HG03439 (cell line): ENCODE measurements around the gene ZDHHC18.

Experiments used
- ATAC-seq: cut with Tn5 transposase; IDR thresholded peaks from one replicate; pipeline ENCODE4 v1.9.1; 2021; ENCODE audit warnings: mild to moderate bottlenecking, moderate library complexity; ENCODE audit not compliant: unreplicated experiment

Gene ZDHHC18, protein sequence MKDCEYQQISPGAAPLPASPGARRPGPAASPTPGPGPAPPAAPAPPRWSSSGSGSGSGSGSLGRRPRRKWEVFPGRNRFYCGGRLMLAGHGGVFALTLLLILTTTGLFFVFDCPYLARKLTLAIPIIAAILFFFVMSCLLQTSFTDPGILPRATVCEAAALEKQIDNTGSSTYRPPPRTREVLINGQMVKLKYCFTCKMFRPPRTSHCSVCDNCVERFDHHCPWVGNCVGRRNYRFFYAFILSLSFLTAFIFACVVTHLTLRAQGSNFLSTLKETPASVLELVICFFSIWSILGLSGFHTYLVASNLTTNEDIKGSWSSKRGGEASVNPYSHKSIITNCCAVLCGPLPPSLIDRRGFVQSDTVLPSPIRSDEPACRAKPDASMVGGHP

GRCh38 chr1:26826261-26827105 is at the start of gene ZDHHC18:
TSS of gene ZDHHC18 (plus strand) at chr1:26826688. CDS start at chr1:26826805, 117 bp downstream.
- peak; percentile 73 for ATAC-seq

GRCh38 chr1:26779098-26779668 is 47.3 kb upstream of the ZDHHC18 start:
- no peak for ATAC-seq

GRCh38 chr1:26780344-26780957 is 46.0 kb upstream of the ZDHHC18 start:
- ATAC-seq = no peak

DNA sequence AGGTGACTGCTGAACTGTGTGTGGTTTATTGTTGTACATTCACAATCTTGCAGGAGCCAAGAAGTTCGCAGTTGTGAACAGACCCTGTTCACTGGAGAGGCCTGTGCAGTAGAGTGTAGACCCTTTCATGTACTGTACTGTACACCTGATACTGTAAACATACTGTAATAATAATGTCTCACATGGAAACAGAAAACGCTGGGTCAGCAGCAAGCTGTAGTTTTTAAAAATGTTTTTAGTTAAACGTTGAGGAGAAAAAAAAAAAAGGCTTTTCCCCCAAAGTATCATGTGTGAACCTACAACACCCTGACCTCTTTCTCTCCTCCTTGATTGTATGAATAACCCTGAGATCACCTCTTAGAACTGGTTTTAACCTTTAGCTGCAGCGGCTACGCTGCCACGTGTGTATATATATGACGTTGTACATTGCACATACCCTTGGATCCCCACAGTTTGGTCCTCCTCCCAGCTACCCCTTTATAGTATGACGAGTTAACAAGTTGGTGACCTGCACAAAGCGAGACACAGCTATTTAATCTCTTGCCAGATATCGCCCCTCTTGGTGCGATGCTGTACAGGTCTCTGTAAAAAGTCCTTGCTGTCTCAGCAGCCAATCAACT is 45.2 kb upstream of the ZDHHC18 start:
- ATAC-seq = no peak

DNA sequence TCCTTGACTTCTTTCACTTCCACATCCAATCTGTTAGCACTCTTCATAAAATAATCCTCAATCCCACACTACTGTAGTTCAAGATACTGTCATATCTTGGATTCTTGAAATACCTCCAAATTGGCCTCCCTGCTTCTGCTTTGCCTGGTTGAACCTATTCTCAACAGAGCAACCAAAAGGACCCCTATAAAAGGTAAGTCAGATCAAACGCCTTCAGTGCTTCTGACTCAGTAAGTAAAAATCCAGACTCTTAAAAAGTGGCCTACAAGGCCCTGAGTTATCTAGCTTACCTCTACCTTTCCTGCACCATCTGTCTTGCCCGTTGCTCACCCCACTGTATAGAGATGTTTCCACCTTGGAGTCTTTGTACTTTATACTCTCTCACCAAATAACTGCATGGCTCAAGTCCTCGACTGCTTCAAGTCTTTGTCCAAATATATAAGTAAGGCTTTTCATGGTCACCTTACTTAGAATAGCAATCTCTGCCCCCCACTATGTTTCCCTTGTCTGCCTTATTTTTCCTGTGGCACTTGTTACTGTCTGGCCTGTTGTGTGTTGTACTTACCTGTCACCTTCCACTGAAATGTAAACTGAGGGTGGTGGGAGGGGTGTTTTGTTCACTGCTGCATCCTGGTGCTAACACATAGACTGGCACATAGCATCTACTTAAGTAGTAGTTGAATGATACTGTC is 43.8 kb upstream of the ZDHHC18 start:
- ATAC-seq = no peak

DNA sequence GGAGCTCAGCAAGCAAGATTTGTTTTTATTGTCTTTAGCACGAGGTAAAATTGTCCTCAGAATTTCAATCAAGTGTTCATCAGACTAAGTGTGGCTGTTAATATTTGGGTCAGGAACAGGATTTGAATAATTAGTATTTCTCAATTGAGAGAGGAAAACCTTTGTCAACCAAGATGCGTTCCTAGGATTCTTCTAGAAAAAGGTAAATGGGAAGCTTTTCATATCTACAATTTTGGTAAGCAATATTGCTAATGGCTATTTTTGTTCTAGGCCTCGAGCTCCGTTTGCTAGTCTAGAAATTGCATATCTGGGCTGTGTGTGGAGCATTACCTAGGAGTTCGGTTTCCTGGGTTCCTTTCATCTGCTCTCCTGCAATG is 42.9 kb upstream of the ZDHHC18 start:
- no peak for ATAC-seq

- no peak for ATAC-seq
Observed at GRCh38 chr1:26784023-26784871, 42.2 kb upstream of the ZDHHC18 start.

DNA sequence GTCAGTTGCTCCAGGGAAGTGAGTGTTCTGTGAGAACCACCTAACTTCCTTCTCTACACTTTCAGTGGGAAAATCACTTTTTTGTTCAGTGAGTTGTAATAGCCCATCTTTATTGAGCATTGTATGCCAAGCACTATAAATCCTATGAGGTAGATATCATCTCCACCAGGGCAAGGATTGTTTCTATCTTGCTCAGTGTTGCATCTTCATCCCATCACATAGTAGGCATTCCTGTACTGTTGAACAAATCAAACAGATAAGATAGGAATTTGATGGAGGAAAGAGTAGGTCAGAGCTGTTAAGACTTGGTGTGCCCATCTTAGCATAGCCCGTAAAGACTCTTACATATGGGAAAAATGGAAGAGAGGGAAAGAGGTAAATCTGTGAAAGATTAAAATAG is 41.6 kb upstream of the ZDHHC18 start:
- no peak for ATAC-seq

- no peak for ATAC-seq
Observed at GRCh38 chr1:26785611-26786436, 40.7 kb upstream of the ZDHHC18 start.

DNA sequence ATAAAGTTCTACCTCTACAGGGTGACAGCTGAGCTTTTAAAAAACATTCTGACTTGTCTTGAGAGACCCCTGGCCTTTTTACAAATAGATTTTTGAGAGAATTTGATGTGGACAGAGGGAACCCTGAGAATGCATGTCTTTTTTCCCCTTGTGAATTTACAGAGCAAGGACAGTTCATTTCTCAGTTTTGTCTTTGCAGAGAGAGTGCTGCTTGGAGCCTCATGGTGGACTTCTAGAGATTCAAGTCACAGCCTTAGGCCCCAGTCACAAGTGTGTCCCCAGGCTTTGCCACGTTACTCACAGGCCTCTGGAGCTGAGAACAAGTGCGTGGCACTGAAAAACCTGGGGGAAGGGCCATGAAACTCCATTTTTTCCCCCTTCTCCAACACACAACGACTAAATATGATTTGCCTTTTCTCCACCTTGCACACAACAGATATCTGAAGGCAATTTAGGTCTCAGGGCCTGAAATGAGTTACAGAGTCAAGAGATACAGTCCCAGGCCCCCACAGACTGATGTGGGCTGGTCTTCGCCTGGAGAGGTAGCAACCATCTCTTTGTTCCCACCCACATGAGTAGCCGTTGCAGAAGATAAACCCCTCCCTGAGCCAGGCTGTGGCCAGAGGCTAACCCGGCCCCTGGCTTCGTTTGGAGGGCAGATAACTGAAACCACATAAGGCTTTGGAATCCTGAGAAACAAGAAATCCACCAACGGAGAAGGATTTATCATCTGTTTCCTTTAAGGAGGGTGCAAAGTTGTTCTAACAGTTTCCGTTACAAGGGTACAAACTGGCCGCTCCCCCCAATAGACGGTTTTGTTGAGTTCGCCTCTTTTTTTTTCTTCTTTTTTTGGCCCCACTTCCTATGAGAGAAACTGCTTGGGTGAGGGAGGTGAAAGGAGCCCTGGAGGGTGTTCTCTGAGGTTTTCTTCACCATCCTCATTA is 39.8 kb upstream of the ZDHHC18 start:
- ATAC-seq = no peak

DNA sequence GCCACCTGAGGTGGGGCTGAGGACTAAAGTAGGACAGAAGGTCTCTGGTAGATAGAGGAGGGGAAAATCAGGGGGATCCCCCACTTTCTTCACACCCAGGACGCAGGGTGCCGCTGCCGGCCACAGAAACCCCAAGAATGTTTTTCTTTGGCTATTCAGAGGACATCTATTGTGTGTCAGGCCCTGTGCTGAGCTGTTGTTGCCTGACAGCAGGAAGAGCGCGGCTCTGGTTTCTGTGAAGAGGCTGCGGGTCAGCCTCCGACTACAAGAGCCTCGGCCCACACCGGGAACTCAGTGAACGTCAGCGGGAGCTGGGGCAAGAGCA is 39.1 kb upstream of the ZDHHC18 start:
- ATAC-seq = peak; percentile 44

- ATAC-seq = peak; percentile 70
Observed at GRCh38 chr1:26787706-26788514, 38.6 kb upstream of the ZDHHC18 start, which contains the start of gene PIGV. TSS of gene PIGV (plus strand) at chr1:26787950. CDS start at chr1:26790816, 2,866 bp downstream.

- no peak for ATAC-seq
Observed at GRCh38 chr1:26788515-26788785, 38.0 kb upstream of the ZDHHC18 start.

- peak; percentile 32 for ATAC-seq
Observed at GRCh38 chr1:26788836-26789611, 37.5 kb upstream of the ZDHHC18 start.

- no peak for ATAC-seq
Observed at GRCh38 chr1:26789612-26789865, 36.9 kb upstream of the ZDHHC18 start.

- no peak for ATAC-seq
Observed at GRCh38 chr1:26789931-26790330, 36.6 kb upstream of the ZDHHC18 start.
